Ascending aorta (tissue), 2 donors: ENCODE data around the gene MYH9. TPM values are rescaled to one million over a fixed set of nuclear protein-coding genes. Genes with fewer than 3 reads are reported as not detected.

Experiments
- DNase-seq, 2 donors: peaks; one replicate each; pipeline ENCODE4 v3.0.0-alpha.2; 2019; ENCODE audit warnings: low spot score in 2 of 2
- H3K27ac ChIP-seq, 2 donors: fragments of 200-600 bp; sonication (generic); one replicate each; pipeline ENCODE4 v1.5.1; 2016 to 2017; ENCODE audit warnings: mild to moderate bottlenecking in 1 of 2
- H3K27me3 ChIP-seq: fragments of 200-600 bp; sonication (generic); one replicate; pipeline ENCODE4 v1.5.1; 2017
- H3K36me3 ChIP-seq, 2 donors: fragments of 200-600 bp; sonication (generic); one replicate each; pipeline ENCODE4 v1.5.1; 2016
- H3K4me1 ChIP-seq, 2 donors: fragments of 200-600 bp; sonication (generic); one replicate each; pipeline ENCODE4 v1.5.1; 2016 to 2017; ENCODE audit warnings: mild to moderate bottlenecking in 1 of 2
- H3K4me3 ChIP-seq, 2 donors: fragments of 200-600 bp; sonication (generic); one replicate each; pipeline ENCODE4 v1.5.1; 2016 to 2017; ENCODE audit warnings: mild to moderate bottlenecking in 1 of 2
- H3K9me3 ChIP-seq, 2 donors: fragments of 200-600 bp; sonication (generic); one replicate each; pipeline ENCODE4 v1.5.1; 2016
- CTCF ChIP-seq, 3 experiments: fragments of 200-600 bp in 2 of 3; fragments of 450-650 bp in 1 of 3; sonication (generic) in 2 of 3; IDR thresholded peaks; one replicate each; pipeline ENCODE4 v1.5.1; 2016 to 2019; ENCODE audit warnings: antibody characterized with exemption in 3 of 3, mild to moderate bottlenecking in 1 of 3, moderate library complexity in 1 of 3
- intact Hi-C: fragments of 100-400 bp; cut with DNase I; formaldehyde crosslinking; loops from one replicate; pipeline ENCODE4 v1.15.1; 2023
- total RNA-seq: library from RNA; depleted of rRNA; stranded (reverse); fragments of >200 nt; gene quantifications from one replicate; pipeline ENCODE4 v1.1.0, GENCODE V29; 2016

MYH9 gene
- total RNA-seq, 1 donor from 2014 or later: 1,114 TPM

- no peaks in the 10 kb centered on the region for H3K9me3 ChIP-seq
- H3K27ac ChIP-seq: peak overlapping the region; percentile 98 to 99
- intact Hi-C loops: no loop called here
- peaks cover 67 to 96% of the 10 kb centered on the region in 2 donors for H3K4me1 ChIP-seq
- H3K4me3 ChIP-seq: peak overlapping the region; percentile 3 to 37
- peaks cover 63 to 74% of the 10 kb centered on the region in 2 donors for H3K36me3 ChIP-seq
- no peak for DNase-seq
- no peaks in the 10 kb centered on the region for H3K27me3 ChIP-seq
- no peak for TF ChIP-seq CTCF (IDR thresholded peaks at IDR 0.05)
Measured at GRCh38 chr22:36336246-36337182, 51.3 kb downstream of the MYH9 start.

GRCh38 chr22:36335621-36336020 lies 52.1 kb downstream of the MYH9 start:
- H3K36me3 ChIP-seq: peaks cover 54 to 65% of the 10 kb centered on the region in 2 donors
- TF ChIP-seq CTCF (IDR thresholded peaks at IDR 0.05): no peak
- no peak for DNase-seq
- peak overlapping the region; percentile 98 to 99 for H3K27ac ChIP-seq
- no peaks in the 10 kb centered on the region for H3K27me3 ChIP-seq
- H3K4me1 ChIP-seq: peaks cover 75 to 96% of the 10 kb centered on the region in 2 donors
- H3K9me3 ChIP-seq: no peaks in the 10 kb centered on the region
- intact Hi-C loops: no loop called here
- peak overlapping the region in 1 of 2 donors; percentile 37 for H3K4me3 ChIP-seq

- no peak for TF ChIP-seq CTCF (IDR thresholded peaks at IDR 0.05)
- Histone ChIP-seq H3K9me3 (no peaks in the 10 kb centered on the region), H3K36me3 (peaks cover 49 to 62% of the 10 kb centered on the region in 2 donors), H3K27ac (peak overlapping the region; percentile 98 to 99), H3K4me1 (peaks cover 81 to 96% of the 10 kb centered on the region in 2 donors), H3K4me3 (peak overlapping the region in 1 of 2 donors; percentile 37), H3K27me3 (no peaks in the 10 kb centered on the region)
- DNase-seq: no peak
- intact Hi-C loops: no loop called here
Measured at GRCh38 chr22:36334821-36335603, 52.8 kb downstream of the MYH9 start.

- H3K36me3 ChIP-seq: peaks cover 41 to 60% of the 10 kb centered on the region in 2 donors
- no peak for DNase-seq
- H3K4me3 ChIP-seq: peak overlapping the region in 1 of 2 donors; percentile 26
- intact Hi-C loops: no loop called here
- TF ChIP-seq CTCF (IDR thresholded peaks at IDR 0.05): peak; percentile 5 to 27 (median 16)
- no peaks in the 10 kb centered on the region for H3K9me3 ChIP-seq
- peak overlapping the region; percentile 98 to 99 for H3K27ac ChIP-seq
- H3K27me3 ChIP-seq: no peaks in the 10 kb centered on the region
- H3K4me1 ChIP-seq: peaks cover 80 to 95% of the 10 kb centered on the region in 2 donors
Measured at GRCh38 chr22:36334081-36334820, 53.5 kb downstream of the MYH9 start.

- H3K9me3 ChIP-seq: no peaks in the 10 kb centered on the region
- intact Hi-C loops: no loop called here
- peaks cover 86 to 95% of the 10 kb centered on the region in 2 donors for H3K4me1 ChIP-seq
- TF ChIP-seq CTCF (IDR thresholded peaks at IDR 0.05): no peak
- H3K27ac ChIP-seq: peak overlapping the region; percentile 98 to 99
- H3K36me3 ChIP-seq: peaks cover 41 to 55% of the 10 kb centered on the region in 2 donors
- H3K4me3 ChIP-seq: peak overlapping the region in 1 of 2 donors; percentile 28
- H3K27me3 ChIP-seq: no peaks in the 10 kb centered on the region
- DNase-seq: no peak
Measured at GRCh38 chr22:36333644-36334043, 54.1 kb downstream of the MYH9 start.
